ENCODE results near the gene PDCD2L.

Gene PDCD2L

GRCh38 chr19:34404109-34404909, at the start of gene PDCD2L:
TSS of gene PDCD2L (plus strand) at chr19:34404399. CDS start at chr19:34404431, 32 bp downstream.
- peak within 1 kb of the TSS; percentile 76 for H3K27ac ChIP-seq
- no peak for TF ChIP-seq ZFX (IDR thresholded peaks at IDR 0.05; ENCODE audit: borderline replicate concordance)
- no peak for TF ChIP-seq CTCF (IDR thresholded peaks at IDR 0.05)

GRCh38 chr19:34355201-34355600, 49.0 kb upstream of the PDCD2L start:
- no peak for TF ChIP-seq ZFX (IDR thresholded peaks at IDR 0.05; ENCODE audit: borderline replicate concordance)
- no peak for TF ChIP-seq CTCF (IDR thresholded peaks at IDR 0.05)
- no peak overlapping the region for H3K27ac ChIP-seq

GRCh38 chr19:34356875-34357274, 47.3 kb upstream of the PDCD2L start:
- no peak for TF ChIP-seq ZFX (IDR thresholded peaks at IDR 0.05; ENCODE audit: borderline replicate concordance)
- TF ChIP-seq CTCF (IDR thresholded peaks at IDR 0.05), result no peak
- H3K27ac ChIP-seq, result no peak overlapping the region

GRCh38 chr19:34357431-34357830, 46.8 kb upstream of the PDCD2L start:
- H3K27ac ChIP-seq, result no peak overlapping the region
- TF ChIP-seq CTCF (IDR thresholded peaks at IDR 0.05) (no peak), ZFX (IDR thresholded peaks at IDR 0.05; ENCODE audit: borderline replicate concordance) (no peak)

- TF ChIP-seq CTCF (IDR thresholded peaks at IDR 0.05) (peak; percentile 82), ZFX (IDR thresholded peaks at IDR 0.05; ENCODE audit: borderline replicate concordance) (no peak)
- peak overlapping the region; percentile 90 for H3K27ac ChIP-seq
These were observed 44.9 kb upstream of the PDCD2L start for GRCh38 chr19:34359140-34359953.

GRCh38 chr19:34359954-34360315, 44.3 kb upstream of the PDCD2L start:
- no peak for TF ChIP-seq CTCF (IDR thresholded peaks at IDR 0.05)
- no peak for TF ChIP-seq ZFX (IDR thresholded peaks at IDR 0.05; ENCODE audit: borderline replicate concordance)
- peak overlapping the region; percentile 90 for H3K27ac ChIP-seq

Data from 22Rv1 (cell line).